HG03457 (cell line): ENCODE measurements around the gene TLR3.
A peak's percentile ranks its signal among the peaks of the same experiment; 100 is the strongest.
"Not testable (repeated sequence)": the region's sequence is repeated elsewhere in the genome, so short reads cannot be mapped to it uniquely, and the experiment has no call there.

Source experiments
- ATAC-seq: cut with Tn5 transposase; IDR thresholded peaks from one replicate; pipeline ENCODE4 v1.9.1; 2021; ENCODE audit warnings: moderate number of reproducible peaks; ENCODE audit not compliant: unreplicated experiment

TLR3 gene

GRCh38 chr4:186040316-186040715 is 28.6 kb upstream of the TLR3 start:
- ATAC-seq, result no peak

- not testable (repeated sequence) for ATAC-seq
Observed at GRCh38 chr4:186047501-186047900, 21.5 kb upstream of the TLR3 start.

GRCh38 chr4:186050135-186050534 is 18.8 kb upstream of the TLR3 start:
- ATAC-seq, result not testable (repeated sequence)

GRCh38 chr4:186051096-186051495 is 17.9 kb upstream of the TLR3 start:
- no peak for ATAC-seq

GRCh38 chr4:186058253-186058979 is 10.5 kb upstream of the TLR3 start:
- peak; percentile 100 for ATAC-seq

GRCh38 chr4:186058980-186059316 is 10.0 kb upstream of the TLR3 start:
- no peak for ATAC-seq

- no peak for ATAC-seq
Observed at GRCh38 chr4:186061921-186062320, 7.0 kb upstream of the TLR3 start.

GRCh38 chr4:186067757-186068385 is 1.1 kb upstream of the TLR3 start:
- ATAC-seq, result peak; percentile 78

- ATAC-seq, result no peak
Observed at GRCh38 chr4:186069729-186070128, 773 bp downstream of the TLR3 start.

GRCh38 chr4:186072516-186072915 is 3.6 kb downstream of the TLR3 start:
- no peak for ATAC-seq

- ATAC-seq, result no peak
Observed at GRCh38 chr4:186074189-186074588, 5.2 kb downstream of the TLR3 start.

- ATAC-seq, result no peak
Observed at GRCh38 chr4:186078981-186079638, 10.2 kb downstream of the TLR3 start.

- no peak for ATAC-seq
Observed at GRCh38 chr4:186079694-186080093, 10.7 kb downstream of the TLR3 start.

GRCh38 chr4:186081202-186081807 is 12.3 kb downstream of the TLR3 start:
- no peak for ATAC-seq

- ATAC-seq, result no peak
Observed at GRCh38 chr4:186082221-186082620, 13.3 kb downstream of the TLR3 start.

- ATAC-seq, result no peak
Observed at GRCh38 chr4:186088523-186088922, 19.6 kb downstream of the TLR3 start.

GRCh38 chr4:186092296-186092695 is 23.3 kb downstream of the TLR3 start:
- ATAC-seq, result no peak

GRCh38 chr4:186095406-186095805 is 26.4 kb downstream of the TLR3 start:
- ATAC-seq, result no peak

- ATAC-seq, result no peak
Observed at GRCh38 chr4:186096681-186097165, 27.8 kb downstream of the TLR3 start.

GRCh38 chr4:186097386-186097785 is 28.4 kb downstream of the TLR3 start:
- no peak for ATAC-seq

- no peak for ATAC-seq
Observed at GRCh38 chr4:186102931-186103330, 34.0 kb downstream of the TLR3 start.
